ENCODE results near the gene ALKBH7.
"Not testable (repeated sequence)": the region's sequence is repeated elsewhere in the genome, so short reads cannot be mapped to it uniquely, and the experiment has no call there.

The ALKBH7 gene

GRCh38 chr19:6372594-6373095, at the start of gene ALKBH7:
TSS of gene ALKBH7 (plus strand) at chr19:6372794. CDS start at chr19:6372821, 27 bp downstream.
- DNase-seq (ENCODE audit: low spot score), result peak; percentile 100

DNA sequence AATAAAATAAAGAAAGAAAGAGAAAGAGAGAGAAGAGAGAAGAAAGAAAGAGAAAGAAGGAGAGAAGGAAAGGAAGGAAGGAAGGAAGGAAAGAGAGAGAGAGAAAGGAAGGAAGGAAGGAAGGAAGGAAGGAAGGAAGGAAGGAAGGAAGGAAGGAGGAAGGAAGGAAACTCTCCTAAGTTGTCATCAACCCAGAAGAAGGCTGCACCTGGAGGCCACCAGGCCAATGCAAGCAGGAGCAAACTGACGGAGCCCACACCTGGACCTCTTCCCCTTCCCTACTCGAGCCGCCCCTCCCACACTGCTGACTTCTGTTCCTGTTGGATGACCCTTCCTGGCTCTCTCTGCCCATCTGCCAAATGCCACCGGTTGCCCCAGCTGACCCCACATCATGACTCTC, 47.8 kb upstream of the ALKBH7 start:
- DNase-seq (ENCODE audit: low spot score), result no peak

DNA sequence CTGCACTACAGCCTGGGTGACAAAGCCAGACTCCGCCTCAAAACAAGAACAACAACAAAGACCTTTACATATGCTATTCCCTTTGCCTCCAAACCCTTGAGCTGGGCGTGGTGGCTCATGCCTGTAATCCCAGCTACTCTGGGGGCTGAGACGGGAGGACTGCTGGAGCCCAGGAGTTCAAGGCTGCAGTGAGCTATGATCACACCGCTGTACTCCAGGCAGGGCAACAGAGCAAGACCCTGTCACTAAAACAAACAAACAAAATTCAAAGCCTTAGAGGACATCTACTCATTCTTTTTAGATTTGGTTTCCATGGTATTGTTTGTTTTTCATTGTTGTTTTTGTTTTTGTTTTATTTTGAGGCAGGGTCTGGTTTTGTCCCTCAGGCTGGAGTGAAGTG, 47.0 kb upstream of the ALKBH7 start:
- DNase-seq (ENCODE audit: low spot score), result no peak

- DNase-seq (ENCODE audit: low spot score), result no peak
Observed at GRCh38 chr19:6326815-6327214, 45.8 kb upstream of the ALKBH7 start.

- DNase-seq (ENCODE audit: low spot score), result no peak
Observed at GRCh38 chr19:6333439-6333838, 39.2 kb upstream of the ALKBH7 start, which contains the start of gene ACER1. TSS of gene ACER1 (minus strand) at chr19:6333612. CDS start at chr19:6333551, 61 bp downstream.

DNA sequence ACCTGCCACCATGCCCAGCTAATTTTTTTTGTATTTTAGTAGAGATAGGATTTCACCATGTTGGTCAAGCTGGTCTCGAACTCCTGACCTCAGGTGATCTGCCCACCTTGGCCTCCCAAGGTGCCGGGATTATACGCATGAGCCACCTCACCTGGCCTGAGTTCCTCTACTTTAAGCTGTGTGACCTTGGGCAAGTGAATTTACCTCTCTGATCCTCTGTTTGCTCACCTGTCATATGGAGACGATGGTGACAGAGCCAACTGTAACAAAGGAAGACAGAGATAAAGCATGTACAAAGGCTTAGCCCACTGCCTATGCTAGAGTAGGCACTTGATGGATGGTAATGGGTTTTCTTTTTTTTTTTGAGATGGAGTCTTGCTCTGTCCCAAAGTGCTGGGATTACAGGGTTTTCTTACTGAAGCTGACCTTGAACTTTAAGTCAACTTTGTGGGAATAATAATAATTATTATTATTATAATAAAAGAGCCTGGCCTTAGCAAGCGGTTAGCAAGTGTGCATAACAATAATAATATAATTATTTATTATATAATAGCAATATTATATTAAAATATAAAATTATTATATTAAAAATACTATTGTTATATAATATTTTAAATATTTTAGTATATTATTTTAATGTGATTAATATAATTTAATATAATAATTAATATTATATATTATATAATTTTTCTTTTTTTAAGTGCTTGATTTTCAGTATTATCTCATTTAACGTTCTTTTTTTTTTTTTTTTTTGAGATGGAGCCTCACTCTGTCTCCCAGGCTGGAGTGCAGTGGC, 37.9 kb upstream of the ALKBH7 start:
- DNase-seq (ENCODE audit: low spot score), result no peak

- DNase-seq (ENCODE audit: low spot score), result peak; percentile 10
Observed at GRCh38 chr19:6340493-6341201, 31.9 kb upstream of the ALKBH7 start.

GRCh38 chr19:6343462-6343861, 29.1 kb upstream of the ALKBH7 start:
- no peak for DNase-seq (ENCODE audit: low spot score)

DNA sequence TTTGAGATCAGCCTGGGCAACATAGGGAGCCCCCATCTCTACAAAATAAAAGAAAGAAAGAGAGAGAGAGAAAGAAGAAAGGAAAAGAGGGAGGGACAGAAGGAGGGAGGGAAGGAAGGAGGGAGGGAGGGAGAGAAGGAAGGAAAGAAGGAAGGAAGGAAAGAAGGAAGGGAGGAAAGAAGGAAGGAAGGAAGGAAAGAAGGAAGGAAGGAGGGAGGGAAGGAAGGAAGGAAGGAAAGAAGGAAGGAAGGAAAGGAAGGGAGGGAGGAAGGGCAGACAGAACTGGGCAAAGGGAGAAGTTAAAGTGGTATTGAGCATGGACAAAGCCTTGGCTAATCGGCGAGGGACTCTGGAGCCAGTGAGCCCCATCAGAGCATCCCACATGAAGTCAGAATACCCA, 23.3 kb upstream of the ALKBH7 start:
- DNase-seq (ENCODE audit: low spot score), result not testable (repeated sequence)

DNA sequence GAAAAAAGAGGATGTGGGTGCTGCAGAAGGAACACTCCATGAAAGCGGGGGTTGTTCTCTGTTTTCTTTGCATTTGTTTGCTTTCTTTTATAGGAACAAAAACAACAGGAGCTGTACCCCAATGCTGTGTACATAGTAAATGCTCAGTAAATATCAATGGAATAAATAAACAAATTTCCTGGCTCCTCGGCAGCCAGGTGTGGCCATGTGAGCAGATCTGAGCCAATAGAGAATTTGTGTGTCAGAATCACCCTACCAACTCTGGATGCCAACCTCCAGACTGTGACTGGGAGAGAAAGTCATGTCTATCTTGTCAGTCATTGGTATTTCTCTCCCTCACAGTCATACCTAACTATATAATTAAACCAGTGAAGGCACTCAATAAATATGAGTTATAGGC, 21.9 kb upstream of the ALKBH7 start:
- DNase-seq (ENCODE audit: low spot score), result no peak

- no peak for DNase-seq (ENCODE audit: low spot score)
Observed at GRCh38 chr19:6352381-6353165, 20.0 kb upstream of the ALKBH7 start.

DNA sequence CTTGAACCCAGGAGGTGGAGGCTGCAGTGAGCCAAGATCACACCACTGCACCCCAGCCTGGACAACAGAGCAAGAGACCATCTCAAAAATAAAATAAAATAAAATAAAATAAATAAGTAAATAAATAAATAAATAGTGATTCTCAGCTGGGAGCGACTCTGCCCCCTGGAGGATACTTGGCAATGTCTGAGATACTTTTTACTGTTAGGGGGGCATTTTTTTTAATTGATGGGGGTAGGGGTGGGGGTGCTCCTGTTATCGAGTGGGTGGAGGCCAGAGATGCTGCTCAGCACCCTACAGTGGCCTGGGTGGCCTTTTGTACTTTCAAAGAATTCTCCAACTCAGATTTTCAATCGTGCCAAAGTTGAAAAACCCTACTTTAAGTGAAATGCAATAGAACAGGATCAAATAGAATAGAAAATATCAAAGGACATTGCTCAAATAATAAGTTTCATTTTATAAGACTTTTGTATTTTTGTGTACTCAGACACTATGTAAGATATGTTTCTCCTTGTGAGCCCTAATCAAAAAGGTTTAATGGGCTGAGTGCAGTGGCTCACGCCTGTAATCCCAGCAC, 18.4 kb upstream of the ALKBH7 start:
- no peak for DNase-seq (ENCODE audit: low spot score)

DNA sequence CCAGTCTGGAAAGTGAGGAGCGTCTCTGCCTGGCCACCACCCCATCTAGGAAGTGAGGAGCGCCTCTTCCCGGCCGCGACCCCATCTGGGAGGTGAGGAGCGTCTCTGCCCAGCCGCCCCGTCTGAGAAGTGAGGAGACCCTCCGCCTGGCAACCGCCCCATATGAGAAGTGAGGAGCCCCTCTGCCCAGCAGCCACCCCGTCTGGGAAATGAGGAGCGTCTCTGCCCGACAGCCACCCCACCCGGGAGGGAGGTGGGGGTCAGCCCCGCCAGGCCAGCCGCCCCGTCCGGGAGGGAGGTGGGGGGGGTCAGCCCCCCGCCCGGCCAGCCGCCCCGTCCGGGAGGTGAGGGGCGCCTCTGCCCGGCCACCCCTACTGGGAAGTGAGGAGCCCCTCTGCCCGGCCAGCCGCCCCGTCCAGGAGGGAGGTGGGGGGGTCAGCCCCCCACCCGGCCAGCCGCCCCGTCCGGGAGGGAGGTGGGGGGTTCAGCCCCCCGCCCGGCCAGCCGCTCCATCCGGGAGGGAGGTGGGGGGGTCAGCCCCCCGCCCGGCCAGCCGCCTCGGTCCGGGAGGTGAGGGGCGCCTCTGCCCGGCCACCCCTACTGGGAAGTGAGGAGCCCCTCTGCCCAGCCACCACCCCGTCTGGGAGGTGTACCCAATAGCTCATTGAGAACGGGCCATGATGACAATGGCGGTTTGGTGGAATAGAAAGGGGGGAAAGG, 17.1 kb upstream of the ALKBH7 start:
- not testable (repeated sequence) for DNase-seq (ENCODE audit: low spot score)

- no peak for DNase-seq (ENCODE audit: low spot score)
Observed at GRCh38 chr19:6357174-6357573, 15.4 kb upstream of the ALKBH7 start.

GRCh38 chr19:6358003-6358402, 14.6 kb upstream of the ALKBH7 start:
- DNase-seq (ENCODE audit: low spot score), result no peak

DNA sequence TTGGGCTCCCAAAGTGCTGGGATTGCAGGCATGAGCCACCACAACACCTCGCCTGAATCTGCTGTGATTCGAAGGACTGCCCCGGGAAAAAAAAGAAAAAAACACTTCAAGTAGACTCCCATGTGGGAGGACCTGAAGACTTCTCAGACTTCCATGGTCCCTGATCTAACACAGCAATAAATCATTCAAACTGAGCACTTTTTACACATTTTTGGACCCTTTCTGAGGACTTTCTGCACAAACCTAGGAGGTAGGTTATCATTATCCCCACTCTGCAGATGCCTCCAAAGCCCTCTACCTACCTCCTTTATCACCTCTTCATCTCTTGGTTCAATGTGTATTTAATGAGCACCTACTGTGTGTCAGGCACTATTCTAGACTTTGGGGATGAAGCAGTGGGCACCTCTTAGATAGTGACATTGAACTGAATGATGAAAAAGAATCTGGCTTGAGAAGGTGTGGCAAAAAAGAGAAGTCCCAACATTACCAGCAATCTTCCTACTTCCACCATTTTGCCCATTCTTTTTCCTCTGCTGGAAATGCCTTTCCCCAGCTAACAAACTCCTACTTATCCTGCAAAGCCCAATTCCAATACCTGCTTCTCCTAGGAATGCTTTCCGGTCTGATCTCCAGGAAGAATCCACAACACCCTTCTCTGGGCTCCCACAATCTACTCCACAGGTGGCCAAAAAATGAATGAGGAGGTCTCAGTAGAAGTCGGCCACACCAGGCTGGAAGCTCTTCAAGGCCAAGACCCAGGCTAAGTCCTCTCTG, 12.8 kb upstream of the ALKBH7 start:
- DNase-seq (ENCODE audit: low spot score), result no peak

DNA sequence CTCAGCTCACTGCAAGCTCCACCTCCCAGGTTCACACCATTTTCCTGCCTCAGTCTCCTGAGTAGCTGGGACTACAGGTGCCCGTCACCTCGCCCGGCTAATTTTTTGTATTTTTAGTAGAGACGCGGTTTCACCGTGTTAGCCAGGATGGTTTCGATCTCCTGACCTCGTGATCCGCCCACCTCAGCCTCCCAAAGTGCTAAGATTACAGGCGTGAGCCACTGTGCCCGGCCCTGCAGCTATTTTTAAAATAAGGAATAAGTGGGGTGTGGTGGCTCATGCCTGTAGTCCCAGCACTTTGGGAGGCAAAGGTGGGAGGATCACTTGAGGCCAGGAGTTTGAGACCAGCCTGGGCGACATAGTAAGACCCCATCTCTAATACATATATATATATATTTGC, 12.1 kb upstream of the ALKBH7 start:
- not testable (repeated sequence) for DNase-seq (ENCODE audit: low spot score)

- DNase-seq (ENCODE audit: low spot score), result not testable (repeated sequence)
Observed at GRCh38 chr19:6360857-6361216, 11.8 kb upstream of the ALKBH7 start.

GRCh38 chr19:6362027-6362350, 10.6 kb upstream of the ALKBH7 start:
- no peak for DNase-seq (ENCODE audit: low spot score)

DNA sequence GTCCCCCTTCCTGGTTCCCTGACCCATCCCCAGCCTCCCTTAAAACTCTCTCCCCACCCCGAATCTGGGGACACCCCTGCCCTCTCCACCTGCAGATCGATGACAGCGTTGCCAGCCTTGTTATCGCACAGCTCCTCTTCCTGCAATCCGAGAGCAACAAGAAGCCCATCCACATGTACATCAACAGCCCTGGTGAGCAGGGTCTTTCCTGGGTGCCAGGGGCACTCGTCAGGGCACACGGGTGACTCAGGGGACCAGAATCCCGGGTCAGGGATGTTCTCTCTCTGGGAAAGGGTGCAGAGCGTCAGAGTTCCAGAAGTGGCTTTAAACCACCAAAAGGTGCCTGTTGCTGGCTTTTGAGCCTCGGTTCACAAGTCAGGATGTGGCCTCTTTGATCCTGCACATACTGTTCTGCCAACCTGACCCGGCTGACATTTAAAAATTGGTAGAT, 10.2 kb upstream of the ALKBH7 start:
- DNase-seq (ENCODE audit: low spot score), result no peak

DNA sequence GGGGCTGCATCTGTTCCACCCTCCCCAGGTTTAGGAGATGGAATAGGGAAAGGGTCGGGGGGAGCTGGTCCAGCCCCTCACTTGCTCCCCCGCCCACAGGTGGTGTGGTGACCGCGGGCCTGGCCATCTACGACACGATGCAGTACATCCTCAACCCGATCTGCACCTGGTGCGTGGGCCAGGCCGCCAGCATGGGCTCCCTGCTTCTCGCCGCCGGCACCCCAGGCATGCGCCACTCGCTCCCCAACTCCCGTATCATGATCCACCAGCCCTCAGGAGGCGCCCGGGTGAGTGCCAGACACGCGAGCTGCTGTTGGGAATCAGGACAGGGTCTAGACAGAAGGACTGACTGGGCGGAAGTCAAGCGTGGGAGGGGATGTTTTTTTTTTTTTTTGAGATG, 8.2 kb upstream of the ALKBH7 start:
- no peak for DNase-seq (ENCODE audit: low spot score)

Data from Ammon's horn (tissue), 1 donor.